Hepatocyte (in vitro differentiated cells): Measurements from ENCODE around the gene AFF2. TPM values are rescaled to one million over a fixed set of nuclear protein-coding genes. Genes with fewer than 3 reads are reported as not detected.

ENCODE experiments used
- DNase-seq: peaks from one replicate; pipeline ENCODE4 v3.0.0-alpha.2; 2016; ENCODE audit warnings: low spot score
- H2AFZ ChIP-seq: fragments of 200-600 bp; sonication (generic); 2 replicates; pipeline ENCODE4 v1.6.0; 2016; ENCODE audit warnings: antibody characterized with exemption, mild to moderate bottlenecking
- H3K27ac ChIP-seq: fragments of 200-600 bp; sonication (generic); 2 replicates; pipeline ENCODE4 v1.5.1; 2016; ENCODE audit warnings: mild to moderate bottlenecking
- H3K27me3 ChIP-seq: fragments of 200-600 bp; sonication (generic); 2 replicates; pipeline ENCODE4 v1.6.1; 2016
- H3K36me3 ChIP-seq: fragments of 200-600 bp; sonication (generic); replicated peaks from 2 replicates; pipeline ENCODE4 v1.5.1; 2016; ENCODE audit warnings: low read depth; ENCODE audit not compliant: insufficient read depth
- H3K4me1 ChIP-seq: fragments of 200-600 bp; sonication (generic); 2 replicates; pipeline ENCODE4 v1.5.1; 2016; ENCODE audit warnings: mild to moderate bottlenecking, moderate library complexity; ENCODE audit not compliant: insufficient read depth
- H3K4me2 ChIP-seq: fragments of 200-600 bp; sonication (generic); 2 replicates; pipeline ENCODE4 v1.6.0; 2016
- H3K4me3 ChIP-seq: fragments of 200-600 bp; sonication (generic); 2 replicates; pipeline ENCODE4 v1.5.1; 2016; ENCODE audit warnings: mild to moderate bottlenecking
- H3K79me2 ChIP-seq: fragments of 200-600 bp; sonication (generic); 2 replicates; pipeline ENCODE4 v1.6.0; 2017; ENCODE audit warnings: mild to moderate bottlenecking
- H3K9me2 ChIP-seq: fragments of 200-600 bp; sonication (generic); replicated peaks from 2 replicates; pipeline ENCODE4 v1.6.0; 2017; ENCODE audit warnings: mild to moderate bottlenecking; ENCODE audit not compliant: insufficient read depth
- H3K9me3 ChIP-seq: fragments of 200-600 bp; sonication (generic); 2 replicates; pipeline ENCODE4 v1.5.1; 2016; ENCODE audit warnings: low read depth, mild to moderate bottlenecking
- H4K20me1 ChIP-seq: fragments of 200-600 bp; sonication (generic); 2 replicates; pipeline ENCODE4 v1.6.0; 2016; ENCODE audit warnings: mild to moderate bottlenecking; ENCODE audit not compliant: insufficient read depth, poor library complexity, severe bottlenecking
- CTCF ChIP-seq: fragments of 200-600 bp; sonication (generic); IDR thresholded peaks from 2 replicates; pipeline ENCODE4 v1.5.1; 2016; ENCODE audit warnings: antibody characterized with exemption, mild to moderate bottlenecking; ENCODE audit not compliant: poor library complexity
- EZH2 ChIP-seq: fragments of 200-600 bp; sonication (generic); IDR thresholded peaks from 2 replicates; pipeline ENCODE4 v1.6.1; 2016; ENCODE audit warnings: antibody characterized with exemption, mild to moderate bottlenecking, borderline replicate concordance
- EZH2phosphoT487 ChIP-seq: fragments of 200-600 bp; sonication (generic); IDR thresholded peaks from one replicate; pipeline ENCODE4 v1.6.1; 2018; ENCODE audit warnings: antibody characterized with exemption, mild to moderate bottlenecking, low read depth, moderate library complexity; ENCODE audit not compliant: unreplicated experiment, severe bottlenecking
- WGBS: methylation state at CpG from one replicate; pipeline ENCODE4 v1.1.6; 2016; ENCODE audit warnings: low lambda C conversion rate; ENCODE audit errors: missing lambda C conversion rate; 5-methylcytosine and 5-hydroxymethylcytosine counted together
- polyA plus RNA-seq: library from polyadenylated mRNA; unstranded; fragments of >200 nt; fragmentation: Nextera tagmentation; extraction: Ambion mirVana; gene quantifications from 2 replicates; pipeline ENCODE4 v1.2.1, GENCODE V29; 2016
- total RNA-seq: library from RNA; depleted of rRNA; stranded (reverse); fragments of >200 nt; gene quantifications from 2 replicates; pipeline ENCODE4 v1.2.3, GENCODE V29; 2014

AFF2 gene
- total and polyA plus RNA-seq, 2 experiments from 2014 or later = 2.1 to 6.5 TPM

GRCh38 chrX:148872161-148872535 is 371.7 kb downstream of the AFF2 start:
- no peaks in the 10 kb centered on the region for H3K9me3 ChIP-seq
- H4K20me1 ChIP-seq = no peaks in the 10 kb centered on the region
- no peak overlapping the region for H2AFZ ChIP-seq
- H3K4me3 ChIP-seq = no peak overlapping the region
- TF ChIP-seq EZH2 (no peak), EZH2phosphoT487 (no peak), CTCF (no peak)
- H3K27me3 ChIP-seq = no peaks in the 10 kb centered on the region
- H3K4me2 ChIP-seq = no peak overlapping the region
- no peak overlapping the region for H3K27ac ChIP-seq
- no peak for DNase-seq
- no peaks in the 10 kb centered on the region for H3K36me3 ChIP-seq
- WGBS = 57% methylated on average over 1 of the region's 1 CpG
- H3K79me2 ChIP-seq = no peaks in the 10 kb centered on the region
- no peaks in the 10 kb centered on the region for H3K9me2 ChIP-seq
- no peaks in the 10 kb centered on the region for H3K4me1 ChIP-seq

- no peaks in the 10 kb centered on the region for H3K4me1 ChIP-seq
- no peaks in the 10 kb centered on the region for H3K36me3 ChIP-seq
- TF ChIP-seq EZH2 (no peak), EZH2phosphoT487 (no peak), CTCF (no peak)
- no peaks in the 10 kb centered on the region for H3K9me3 ChIP-seq
- 59% methylated on average over 4 of the region's 4 CpGs for WGBS
- H4K20me1 ChIP-seq = no peaks in the 10 kb centered on the region
- no peak overlapping the region for H2AFZ ChIP-seq
- no peak overlapping the region for H3K27ac ChIP-seq
- H3K4me3 ChIP-seq = no peak overlapping the region
- no peaks in the 10 kb centered on the region for H3K9me2 ChIP-seq
- no peak for DNase-seq
- H3K27me3 ChIP-seq = no peaks in the 10 kb centered on the region
- no peaks in the 10 kb centered on the region for H3K79me2 ChIP-seq
- H3K4me2 ChIP-seq = no peak overlapping the region
These were observed 372.5 kb downstream of the AFF2 start for GRCh38 chrX:148872881-148873280.

- Histone ChIP-seq H3K4me3 (no peak overlapping the region), H4K20me1 (no peaks in the 10 kb centered on the region), H2AFZ (no peak overlapping the region), H3K4me1 (no peaks in the 10 kb centered on the region), H3K9me2 (no peaks in the 10 kb centered on the region), H3K36me3 (no peaks in the 10 kb centered on the region), H3K9me3 (no peaks in the 10 kb centered on the region), H3K79me2 (no peaks in the 10 kb centered on the region), H3K27ac (no peak overlapping the region), H3K27me3 (no peaks in the 10 kb centered on the region), H3K4me2 (no peak overlapping the region)
- DNase-seq = no peak
- 68% methylated on average over 3 of the region's 3 CpGs for WGBS
- TF ChIP-seq EZH2 (no peak), CTCF (no peak), EZH2phosphoT487 (no peak)
These were observed 374.3 kb downstream of the AFF2 start for GRCh38 chrX:148874636-148875246.
